ENCODE results near the gene SLC25A13. TPM values are rescaled to one million over a fixed set of nuclear protein-coding genes. Genes with fewer than 3 reads are reported as not detected.
A peak's percentile ranks its signal among the peaks of the same experiment; 100 is the strongest.

The SLC25A13 gene
- total RNA-seq, 1 experiment from 2014 or later = 19.5 TPM

DNA sequence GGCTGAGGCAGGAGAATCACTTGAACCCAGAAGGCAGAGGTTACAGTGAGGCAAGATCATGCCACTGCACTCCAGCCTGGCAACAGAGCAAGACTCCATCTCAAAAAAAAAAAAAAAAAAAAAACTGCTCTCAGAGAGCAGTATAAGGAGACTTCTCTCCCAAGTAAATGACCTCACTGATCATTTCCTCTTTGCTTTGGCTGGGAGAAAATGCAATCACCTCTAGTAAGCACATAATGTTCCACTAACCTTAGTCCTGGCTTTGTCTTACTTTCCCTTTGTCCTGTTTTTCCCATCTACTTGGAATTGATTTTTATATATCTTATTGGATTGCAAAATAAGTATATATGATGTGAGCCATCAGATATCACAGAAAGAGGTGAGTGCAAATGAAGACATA is 2.5 kb downstream of the SLC25A13 start:
- intact Hi-C loops (cut with micrococcal nuclease) = no loop called here
- Histone ChIP-seq H3K9ac (ENCODE audit: low read length) (no peak overlapping the region), H3K27me3 (ENCODE audit: low read length) (no peaks in the 10 kb centered on the region), H2AFZ (ENCODE audit: low read length) (no peak overlapping the region), H3K4me3 (ENCODE audit: low read length) (no peak overlapping the region), H3K9me2 (replicated peaks; ENCODE audit: low read length) (no peaks in the 10 kb centered on the region), H3K4me1 (ENCODE audit: insufficient read depth, low read length) (peaks cover 17% of the 10 kb centered on the region), H3K27ac (ENCODE audit: low read length) (no peak overlapping the region), H4K20me1 (ENCODE audit: low read length) (peaks cover 5% of the 10 kb centered on the region; the same call in 1 of the 2 replicates), H3K4me2 (ENCODE audit: low read length) (no peak overlapping the region), H3K9me3 (ENCODE audit: low read length) (no peaks in the 10 kb centered on the region), H3K36me3 (ENCODE audit: low read depth, low read length) (no peaks in the 10 kb centered on the region; the same call in 1 of the 2 replicates), H3K79me2 (ENCODE audit: low read length) (peaks cover 67% of the 10 kb centered on the region), H3F3A (ENCODE audit: low read length, unreplicated experiment) (no peaks in the 10 kb centered on the region)
- ChIA-PET CTCF (no interaction called here), POLR2A (ENCODE audit: unreplicated experiment) (interaction anchor here (0.7 kb wide), 1 partner anchor 16 kb away, joined by 4 read pairs; no protein-coding TSS in a partner anchor)
- BruUV-seq (replicated peaks) = no TSS peak
- ATAC-seq (no peak), DNase-seq (no peak)
- TF ChIP-seq EZH2 (IDR thresholded peaks at IDR 0.05; ENCODE audit: low read length, unreplicated experiment) (no peak), EZH2phosphoT487 (IDR thresholded peaks at IDR 0.05; ENCODE audit: borderline replicate concordance, low read length) (no peak)
- TF ChIP-seq, protein P1, sequence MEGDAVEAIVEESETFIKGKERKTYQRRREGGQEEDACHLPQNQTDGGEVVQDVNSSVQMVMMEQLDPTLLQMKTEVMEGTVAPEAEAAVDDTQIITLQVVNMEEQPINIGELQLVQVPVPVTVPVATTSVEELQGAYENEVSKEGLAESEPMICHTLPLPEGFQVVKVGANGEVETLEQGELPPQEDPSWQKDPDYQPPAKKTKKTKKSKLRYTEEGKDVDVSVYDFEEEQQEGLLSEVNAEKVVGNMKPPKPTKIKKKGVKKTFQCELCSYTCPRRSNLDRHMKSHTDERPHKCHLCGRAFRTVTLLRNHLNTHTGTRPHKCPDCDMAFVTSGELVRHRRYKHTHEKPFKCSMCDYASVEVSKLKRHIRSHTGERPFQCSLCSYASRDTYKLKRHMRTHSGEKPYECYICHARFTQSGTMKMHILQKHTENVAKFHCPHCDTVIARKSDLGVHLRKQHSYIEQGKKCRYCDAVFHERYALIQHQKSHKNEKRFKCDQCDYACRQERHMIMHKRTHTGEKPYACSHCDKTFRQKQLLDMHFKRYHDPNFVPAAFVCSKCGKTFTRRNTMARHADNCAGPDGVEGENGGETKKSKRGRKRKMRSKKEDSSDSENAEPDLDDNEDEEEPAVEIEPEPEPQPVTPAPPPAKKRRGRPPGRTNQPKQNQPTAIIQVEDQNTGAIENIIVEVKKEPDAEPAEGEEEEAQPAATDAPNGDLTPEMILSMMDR (conservative IDR thresholded peaks at IDR 0.05; ENCODE audit: low read depth, low read length) = no peak

DNA sequence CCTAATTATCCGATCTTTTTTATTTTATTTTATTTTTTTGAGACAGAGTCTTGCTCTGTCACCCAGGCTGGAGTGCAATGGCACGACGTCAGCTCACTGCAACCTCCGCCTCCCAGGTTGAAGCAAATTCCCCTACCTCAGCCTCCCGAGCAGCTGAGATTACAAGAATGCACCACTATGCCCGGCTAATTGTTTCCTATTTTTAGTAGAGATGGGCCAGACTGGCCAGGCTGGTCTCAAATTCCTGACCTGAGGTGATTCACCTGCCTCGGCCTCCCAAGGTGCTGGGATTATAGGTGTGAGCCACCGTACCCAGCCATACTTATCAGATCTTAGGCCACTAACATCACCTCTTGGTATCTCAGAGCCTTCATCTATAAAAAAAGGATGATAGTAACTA is 4.9 kb downstream of the SLC25A13 start:
- ChIA-PET POLR2A (ENCODE audit: unreplicated experiment) (no interaction called here), CTCF (no interaction called here)
- Histone ChIP-seq H3K4me2 (ENCODE audit: low read length) (peak overlapping the region; percentile 11; the same call in 1 of the 2 replicates), H3K27me3 (ENCODE audit: low read length) (no peaks in the 10 kb centered on the region), H3K36me3 (ENCODE audit: low read depth, low read length) (no peaks in the 10 kb centered on the region; the same call in 1 of the 2 replicates), H3F3A (ENCODE audit: low read length, unreplicated experiment) (no peaks in the 10 kb centered on the region), H4K20me1 (ENCODE audit: low read length) (peaks cover 5% of the 10 kb centered on the region; the same call in 1 of the 2 replicates), H3K4me3 (ENCODE audit: low read length) (no peak overlapping the region), H3K79me2 (ENCODE audit: low read length) (peaks cover 88% of the 10 kb centered on the region), H3K4me1 (ENCODE audit: insufficient read depth, low read length) (peaks cover 12% of the 10 kb centered on the region), H3K9me3 (ENCODE audit: low read length) (no peaks in the 10 kb centered on the region), H2AFZ (ENCODE audit: low read length) (no peak overlapping the region), H3K9ac (ENCODE audit: low read length) (no peak overlapping the region), H3K27ac (ENCODE audit: low read length) (no peak overlapping the region), H3K9me2 (replicated peaks; ENCODE audit: low read length) (no peaks in the 10 kb centered on the region)
- TF ChIP-seq, protein P1 (conservative IDR thresholded peaks at IDR 0.05; ENCODE audit: low read depth, low read length) = no peak
- TF ChIP-seq EZH2 (IDR thresholded peaks at IDR 0.05; ENCODE audit: low read length, unreplicated experiment) (no peak), EZH2phosphoT487 (IDR thresholded peaks at IDR 0.05; ENCODE audit: borderline replicate concordance, low read length) (no peak)
- BruUV-seq (replicated peaks) = no TSS peak
- intact Hi-C loops (cut with micrococcal nuclease) = no loop called here
- DNase-seq = peak; percentile 41
- ATAC-seq = no peak

DNA sequence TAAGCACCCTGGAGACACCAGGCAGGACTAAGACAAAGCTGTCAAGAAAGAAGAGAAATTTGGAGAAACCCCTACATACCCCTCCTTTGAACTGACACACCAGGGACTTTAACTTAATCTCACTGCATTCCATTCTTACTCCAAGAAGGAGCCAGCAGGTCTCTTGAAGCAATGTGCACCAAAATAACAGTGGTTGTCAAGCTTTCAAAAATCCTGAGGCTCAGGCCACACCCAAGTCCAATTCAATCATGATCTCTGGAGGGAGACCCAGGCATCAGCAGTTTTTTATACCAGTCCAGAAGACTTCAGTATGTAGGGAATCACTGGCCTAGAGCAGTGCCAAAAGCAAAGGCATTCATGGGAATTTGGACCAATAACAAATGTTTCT is 6.8 kb downstream of the SLC25A13 start:
- H3F3A ChIP-seq (ENCODE audit: low read length, unreplicated experiment) = no peaks in the 10 kb centered on the region
- H3K79me2 ChIP-seq (ENCODE audit: low read length) = peaks cover 95% of the 10 kb centered on the region
- TF ChIP-seq EZH2 (IDR thresholded peaks at IDR 0.05; ENCODE audit: low read length, unreplicated experiment) (no peak), EZH2phosphoT487 (IDR thresholded peaks at IDR 0.05; ENCODE audit: borderline replicate concordance, low read length) (no peak)
- TF ChIP-seq, protein P1 (conservative IDR thresholded peaks at IDR 0.05; ENCODE audit: low read depth, low read length) = no peak
- H3K9ac ChIP-seq (ENCODE audit: low read length) = no peak overlapping the region
- no peak overlapping the region for H3K4me3 ChIP-seq (ENCODE audit: low read length)
- H3K9me3 ChIP-seq (ENCODE audit: low read length) = no peaks in the 10 kb centered on the region
- ChIA-PET CTCF (no interaction called here), POLR2A (ENCODE audit: unreplicated experiment) (no interaction called here)
- no TSS peak for BruUV-seq (replicated peaks)
- H3K36me3 ChIP-seq (ENCODE audit: low read depth, low read length) = no peaks in the 10 kb centered on the region; the same call in 1 of the 2 replicates
- H3K27ac ChIP-seq (ENCODE audit: low read length) = no peak overlapping the region
- H3K9me2 ChIP-seq (replicated peaks; ENCODE audit: low read length) = no peaks in the 10 kb centered on the region
- peaks cover 5% of the 10 kb centered on the region; the same call in 1 of the 2 replicates for H4K20me1 ChIP-seq (ENCODE audit: low read length)
- intact Hi-C loops (cut with micrococcal nuclease) = no loop called here
- DNase-seq = no peak
- 0 out of 2 replicates have a peak, but pooled peaks cover 3% of the 10 kb centered on the region for H3K4me1 ChIP-seq (ENCODE audit: insufficient read depth, low read length)
- no peak overlapping the region for H3K4me2 ChIP-seq (ENCODE audit: low read length)
- no peaks in the 10 kb centered on the region for H3K27me3 ChIP-seq (ENCODE audit: low read length)
- H2AFZ ChIP-seq (ENCODE audit: low read length) = no peak overlapping the region
- no peak for ATAC-seq
